ENCODE measurements around the gene CHRNA7. TPM values are rescaled to one million over a fixed set of nuclear protein-coding genes. Genes with fewer than 3 reads are reported as not detected.
"Not testable (repeated sequence)": the region's sequence is repeated elsewhere in the genome, so short reads cannot be mapped to it uniquely, and the experiment has no call there.

The CHRNA7 gene
- total RNA-seq, 2 donors from 2014 or later = 1.1 TPM; not detected in 1

- DNase-seq (ENCODE audit: low spot score) = no peak
- no peaks in the 10 kb centered on the region for H3K9me3 ChIP-seq
- no peak for TF ChIP-seq CTCF (IDR thresholded peaks at IDR 0.05)
- H3K36me3 ChIP-seq = no peaks in the 10 kb centered on the region
- H3K27me3 ChIP-seq = no peaks in the 10 kb centered on the region
- no peak overlapping the region for H3K27ac ChIP-seq
- no peak overlapping the region for H3K4me3 ChIP-seq
- no peaks in the 10 kb centered on the region for H3K4me1 ChIP-seq
These were observed 101.5 kb downstream of the CHRNA7 start for GRCh38 chr15:32131803-32132202.

- Histone ChIP-seq H3K9me3 (no peaks in the 10 kb centered on the region), H3K36me3 (no peaks in the 10 kb centered on the region), H3K27ac (no peak overlapping the region), H3K4me1 (no peaks in the 10 kb centered on the region), H3K27me3 (no peaks in the 10 kb centered on the region), H3K4me3 (no peak overlapping the region)
- DNase-seq (ENCODE audit: low spot score) = no peak
- no peak for TF ChIP-seq CTCF (IDR thresholded peaks at IDR 0.05)
These were observed 102.5 kb downstream of the CHRNA7 start for GRCh38 chr15:32132859-32133258.

GRCh38 chr15:32134842-32135241 lies 104.5 kb downstream of the CHRNA7 start:
- Histone ChIP-seq H3K27me3 (no peaks in the 10 kb centered on the region), H3K27ac (no peak overlapping the region), H3K36me3 (no peaks in the 10 kb centered on the region), H3K4me1 (no peaks in the 10 kb centered on the region), H3K4me3 (no peak overlapping the region), H3K9me3 (no peaks in the 10 kb centered on the region)
- no peak for DNase-seq (ENCODE audit: low spot score)
- no peak for TF ChIP-seq CTCF (IDR thresholded peaks at IDR 0.05)

- no peaks in the 10 kb centered on the region for H3K9me3 ChIP-seq
- H3K27ac ChIP-seq = no peak overlapping the region
- H3K4me3 ChIP-seq = no peak overlapping the region
- no peaks in the 10 kb centered on the region for H3K4me1 ChIP-seq
- DNase-seq (ENCODE audit: low spot score) = no peak
- no peaks in the 10 kb centered on the region for H3K36me3 ChIP-seq
- TF ChIP-seq CTCF (IDR thresholded peaks at IDR 0.05) = no peak
- no peaks in the 10 kb centered on the region for H3K27me3 ChIP-seq
These were observed 105.0 kb downstream of the CHRNA7 start for GRCh38 chr15:32135335-32135734.

GRCh38 chr15:32145512-32145911 lies 115.2 kb downstream of the CHRNA7 start:
- H3K4me1 ChIP-seq; H3K9me3 ChIP-seq; H3K4me3 ChIP-seq; H3K27ac ChIP-seq; H3K36me3 ChIP-seq; H3K27me3 ChIP-seq; DNase-seq (ENCODE audit: low spot score): not testable (repeated sequence)

GRCh38 chr15:32148833-32149555 lies 118.7 kb downstream of the CHRNA7 start:
- no peak for TF ChIP-seq CTCF (IDR thresholded peaks at IDR 0.05)
- H3K27ac ChIP-seq = no peak overlapping the region
- no peaks in the 10 kb centered on the region for H3K9me3 ChIP-seq
- H3K4me1 ChIP-seq = no peaks in the 10 kb centered on the region
- H3K4me3 ChIP-seq = no peak overlapping the region
- DNase-seq (ENCODE audit: low spot score) = no peak
- H3K36me3 ChIP-seq = no peaks in the 10 kb centered on the region
- no peaks in the 10 kb centered on the region for H3K27me3 ChIP-seq
